Omental fat pad (tissue), 4 donors: Measurements from ENCODE around the gene DNAJC19. TPM values are rescaled to one million over a fixed set of nuclear protein-coding genes. Genes with fewer than 3 reads are reported as not detected.

Experiments
- ATAC-seq: fragments of 150-250 bp; one replicate; pipeline ENCODE4 v1.9.1; 2016; ENCODE audit warnings: mild to moderate bottlenecking, moderate library complexity; ENCODE audit not compliant: low FRiP score
- DNase-seq: peaks from one replicate; pipeline ENCODE4 v3.0.0-alpha.2; 2019; ENCODE audit warnings: low spot score
- total RNA-seq, 4 donors: library from RNA; depleted of rRNA; stranded (reverse); fragments of >200 nt; gene quantifications; one replicate each; pipeline ENCODE4 v1.1.0, GENCODE V29; 2016
- TF ChIP-seq, protein P1 (sequence below), 3 donors: fragments of 450-650 bp; IDR thresholded peaks; one replicate each; pipeline ENCODE4 v1.5.1; 2016 to 2017; ENCODE audit warnings: antibody characterized with exemption in 3 of 3, mild to moderate bottlenecking in 3 of 3, moderate library complexity in 2 of 3

DNAJC19 gene
- total RNA-seq, 4 donors from 2014 or later: 19.5 to 32.9 (median 29.6) TPM

DNA sequence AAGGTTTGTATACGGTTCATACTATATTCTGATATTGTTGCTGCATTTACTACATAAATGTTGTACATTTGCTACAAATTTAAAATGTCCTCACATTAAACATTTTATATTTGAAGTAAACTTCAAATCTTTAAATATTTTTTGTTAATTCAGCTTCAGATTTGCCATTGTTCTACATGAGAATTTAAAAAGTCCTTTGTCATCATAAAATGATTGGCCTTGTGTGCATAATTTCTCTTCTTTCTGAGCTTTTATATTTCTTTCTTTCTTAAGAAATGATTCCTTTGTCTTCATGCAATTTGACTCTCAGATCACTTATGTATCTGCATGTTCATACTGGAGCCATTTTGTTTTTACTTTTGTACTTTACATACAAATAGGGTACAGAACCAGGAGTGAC lies 28.0 kb downstream of the DNAJC19 start:
- TF ChIP-seq, protein P1, sequence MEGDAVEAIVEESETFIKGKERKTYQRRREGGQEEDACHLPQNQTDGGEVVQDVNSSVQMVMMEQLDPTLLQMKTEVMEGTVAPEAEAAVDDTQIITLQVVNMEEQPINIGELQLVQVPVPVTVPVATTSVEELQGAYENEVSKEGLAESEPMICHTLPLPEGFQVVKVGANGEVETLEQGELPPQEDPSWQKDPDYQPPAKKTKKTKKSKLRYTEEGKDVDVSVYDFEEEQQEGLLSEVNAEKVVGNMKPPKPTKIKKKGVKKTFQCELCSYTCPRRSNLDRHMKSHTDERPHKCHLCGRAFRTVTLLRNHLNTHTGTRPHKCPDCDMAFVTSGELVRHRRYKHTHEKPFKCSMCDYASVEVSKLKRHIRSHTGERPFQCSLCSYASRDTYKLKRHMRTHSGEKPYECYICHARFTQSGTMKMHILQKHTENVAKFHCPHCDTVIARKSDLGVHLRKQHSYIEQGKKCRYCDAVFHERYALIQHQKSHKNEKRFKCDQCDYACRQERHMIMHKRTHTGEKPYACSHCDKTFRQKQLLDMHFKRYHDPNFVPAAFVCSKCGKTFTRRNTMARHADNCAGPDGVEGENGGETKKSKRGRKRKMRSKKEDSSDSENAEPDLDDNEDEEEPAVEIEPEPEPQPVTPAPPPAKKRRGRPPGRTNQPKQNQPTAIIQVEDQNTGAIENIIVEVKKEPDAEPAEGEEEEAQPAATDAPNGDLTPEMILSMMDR (IDR thresholded peaks at IDR 0.05): no peak
- ATAC-seq (no peak), DNase-seq (no peak)

DNA sequence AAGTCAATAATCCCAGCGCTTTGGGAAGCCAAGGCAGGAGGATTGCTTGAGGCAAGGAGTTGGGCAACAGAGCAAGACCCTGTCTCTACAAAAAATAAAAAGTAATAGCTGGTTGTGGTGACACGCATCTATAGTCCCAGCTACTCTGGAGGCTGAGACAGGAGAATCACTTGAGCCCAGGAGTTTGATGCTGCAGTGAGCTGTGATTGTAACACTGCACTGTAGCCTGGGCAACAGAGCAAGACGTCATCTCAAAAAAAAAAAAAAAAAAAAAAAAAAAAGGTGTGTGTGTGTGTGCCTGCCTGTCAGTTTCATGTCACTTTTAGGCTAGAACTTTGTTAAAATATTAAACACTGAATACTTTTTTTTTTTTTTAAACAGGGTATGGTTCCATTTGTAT lies 28.4 kb downstream of the DNAJC19 start:
- ATAC-seq (no peak), DNase-seq (no peak)
- TF ChIP-seq, protein P1 (IDR thresholded peaks at IDR 0.05): no peak

- no peak for ATAC-seq
- no peak for DNase-seq
- TF ChIP-seq, protein P1 (IDR thresholded peaks at IDR 0.05): no peak
Observed at GRCh38 chr3:180959691-180960090, 29.8 kb downstream of the DNAJC19 start.

DNA sequence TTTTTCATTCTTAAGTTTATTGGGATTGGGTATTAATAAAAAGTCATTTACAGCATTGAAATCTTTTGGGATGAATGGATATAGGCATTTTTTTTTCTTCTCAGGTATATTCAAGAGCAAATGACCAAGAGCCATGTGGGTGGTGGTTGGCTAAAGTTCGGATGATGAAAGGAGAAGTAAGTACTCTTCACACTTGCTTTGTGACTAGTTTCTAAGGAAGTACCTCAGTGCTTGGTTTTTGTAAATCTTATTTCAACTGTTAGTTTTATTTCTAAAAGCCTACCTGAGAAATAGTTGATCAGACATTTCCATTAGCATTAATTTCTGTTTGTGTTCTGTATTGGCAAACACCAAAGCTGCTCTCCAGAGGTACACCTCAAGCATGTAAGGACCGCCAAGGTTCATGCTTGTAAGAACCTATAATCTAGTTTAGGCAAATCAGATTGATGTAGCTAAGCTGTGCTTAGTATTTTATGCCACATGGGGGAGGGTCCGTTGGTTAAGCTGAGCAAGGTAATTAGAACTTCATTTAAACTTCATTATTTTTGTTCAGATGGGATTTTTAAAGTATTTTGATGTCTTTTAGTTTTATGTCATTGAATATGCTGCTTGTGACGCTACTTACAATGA lies 41.7 kb downstream of the DNAJC19 start:
- DNase-seq (no peak), ATAC-seq (no peak)
- TF ChIP-seq, protein P1 (IDR thresholded peaks at IDR 0.05): no peak

GRCh38 chr3:180940826-180941225 lies 48.7 kb downstream of the DNAJC19 start:
- no peak for DNase-seq
- ATAC-seq: no peak
- TF ChIP-seq, protein P1 (IDR thresholded peaks at IDR 0.05): no peak

- ATAC-seq (no peak), DNase-seq (no peak)
- TF ChIP-seq, protein P1 (IDR thresholded peaks at IDR 0.05): no peak
Observed at GRCh38 chr3:180934638-180935037, 54.9 kb downstream of the DNAJC19 start.

Other genes starting within 250 kb of the DNAJC19 start
- 100 to 1,000 TPM in 3 of 4 donors, 10 to 100 TPM in 1; 94.8 to 112 (median 106) TPM for gene FXR1, start 77.1 kb downstream of the DNAJC19 start, total RNA-seq